Muscle layer of colon (tissue), 2 donors: ENCODE measurements around the gene PGLYRP2.
A peak's percentile ranks its signal among the peaks of the same experiment; 100 is the strongest.

Experiments
- H3K27ac ChIP-seq: one replicate; pipeline ENCODE4 v1.7.0; 2013; ENCODE audit warnings: low read depth, mild to moderate bottlenecking, low read length, moderate library complexity
- H3K27me3 ChIP-seq, 2 donors: one replicate each; pipeline ENCODE4 v1.7.0; 2013; ENCODE audit warnings: low read length in 2 of 2, mild to moderate bottlenecking in 2 of 2; ENCODE audit not compliant: insufficient read depth in 2 of 2, control insufficient read depth in 1 of 2
- H3K36me3 ChIP-seq: one replicate; pipeline ENCODE4 v1.7.0; 2013; ENCODE audit warnings: mild to moderate bottlenecking, low read length; ENCODE audit not compliant: insufficient read depth
- H3K4me1 ChIP-seq: one replicate; pipeline ENCODE4 v1.7.0; 2013; ENCODE audit warnings: mild to moderate bottlenecking, low read length; ENCODE audit not compliant: insufficient read depth
- H3K4me3 ChIP-seq, 2 donors: one replicate each; pipeline ENCODE4 v1.7.0; 2013; ENCODE audit warnings: low read length in 2 of 2, low read depth in 1 of 2, mild to moderate bottlenecking in 1 of 2, moderate library complexity in 1 of 2
- H3K9ac ChIP-seq: one replicate; pipeline ENCODE4 v1.7.0; 2013; ENCODE audit warnings: low read length
- H3K9me3 ChIP-seq: one replicate; pipeline ENCODE4 v1.7.0; 2013; ENCODE audit warnings: mild to moderate bottlenecking, low read length
- donor health status: abdominal sarcoma.
- donor health status: Adenocarcinoma of cecum.

The PGLYRP2 gene

DNA sequence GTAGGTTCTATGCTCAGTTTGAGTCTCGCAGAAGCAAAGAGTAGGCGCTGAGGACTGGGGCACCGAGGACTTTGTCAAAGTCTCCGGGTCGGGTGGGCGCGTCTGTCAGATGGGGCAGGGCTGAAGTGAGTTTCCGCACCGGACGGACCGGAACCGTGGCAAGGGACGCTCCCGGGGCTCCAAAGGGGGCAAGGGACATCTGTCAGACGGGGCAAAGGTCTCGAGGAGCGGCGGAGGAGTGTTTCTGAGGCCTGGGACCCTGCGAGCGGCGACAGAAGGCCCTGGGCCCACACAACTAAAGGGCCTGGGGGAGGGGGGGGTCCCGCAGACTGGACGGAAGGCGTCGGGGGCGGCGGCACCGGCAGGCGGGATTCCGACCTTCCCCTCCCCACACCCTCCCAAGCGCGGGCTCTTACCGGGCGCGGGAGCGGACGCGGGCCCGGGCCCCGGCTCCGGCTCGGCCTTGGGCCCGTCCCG lies 47.2 kb downstream of the PGLYRP2 start:
- Histone ChIP-seq H3K4me1 (peaks cover 23% of the 10 kb centered on the region), H3K9ac (peak overlapping the region; percentile 46), H3K36me3 (no peaks in the 10 kb centered on the region), H3K27me3 (no peaks in the 10 kb centered on the region), H3K9me3 (no peaks in the 10 kb centered on the region), H3K4me3 (peak overlapping the region; percentile 80 to 81), H3K27ac (peak overlapping the region; percentile 66)

GRCh38 chr19:15431396-15432017 lies 47.8 kb downstream of the PGLYRP2 start:
- H3K27ac ChIP-seq = peak overlapping the region; percentile 66
- H3K4me1 ChIP-seq = peaks cover 23% of the 10 kb centered on the region
- peak overlapping the region; percentile 46 for H3K9ac ChIP-seq
- no peaks in the 10 kb centered on the region for H3K27me3 ChIP-seq
- H3K4me3 ChIP-seq = peak overlapping the region; percentile 80 to 81
- H3K9me3 ChIP-seq = no peaks in the 10 kb centered on the region
- H3K36me3 ChIP-seq = peaks cover 5% of the 10 kb centered on the region

DNA sequence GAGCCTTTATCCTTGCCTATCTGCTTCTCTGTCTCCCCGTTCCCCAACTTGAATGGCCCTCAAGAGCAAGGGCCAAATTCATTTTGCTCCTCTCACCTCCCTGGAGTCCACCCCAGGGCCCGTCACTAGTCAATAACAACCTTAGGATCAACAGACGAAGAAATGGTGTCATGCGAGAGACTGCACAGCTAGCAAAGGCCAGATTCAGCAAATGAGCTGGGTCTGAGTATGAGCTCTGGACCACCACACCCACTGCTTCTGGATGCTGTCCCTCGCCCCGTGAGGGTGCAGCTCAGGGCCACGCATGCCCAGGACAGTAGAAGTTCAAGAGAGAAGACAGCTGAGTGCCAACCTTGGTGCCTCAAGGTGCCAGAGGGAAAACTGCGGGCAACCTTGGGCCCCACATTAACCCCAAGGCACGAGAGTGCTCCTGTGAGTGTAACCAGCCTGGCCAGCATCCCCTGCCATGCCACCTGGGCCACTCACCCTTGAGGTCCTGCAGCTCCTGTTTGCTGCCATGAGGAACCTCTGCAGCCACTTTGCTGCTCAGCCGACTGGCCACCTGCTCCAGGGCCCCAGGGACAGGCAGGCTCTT lies 48.7 kb downstream of the PGLYRP2 start:
- peaks cover 23% of the 10 kb centered on the region for H3K4me1 ChIP-seq
- peaks cover 11% of the 10 kb centered on the region for H3K36me3 ChIP-seq
- H3K27me3 ChIP-seq = no peaks in the 10 kb centered on the region
- no peaks in the 10 kb centered on the region for H3K9me3 ChIP-seq
- H3K4me3 ChIP-seq = peak overlapping the region in 1 of 2 donors; percentile 80
- H3K27ac ChIP-seq = no peak overlapping the region
- H3K9ac ChIP-seq = no peak overlapping the region

DNA sequence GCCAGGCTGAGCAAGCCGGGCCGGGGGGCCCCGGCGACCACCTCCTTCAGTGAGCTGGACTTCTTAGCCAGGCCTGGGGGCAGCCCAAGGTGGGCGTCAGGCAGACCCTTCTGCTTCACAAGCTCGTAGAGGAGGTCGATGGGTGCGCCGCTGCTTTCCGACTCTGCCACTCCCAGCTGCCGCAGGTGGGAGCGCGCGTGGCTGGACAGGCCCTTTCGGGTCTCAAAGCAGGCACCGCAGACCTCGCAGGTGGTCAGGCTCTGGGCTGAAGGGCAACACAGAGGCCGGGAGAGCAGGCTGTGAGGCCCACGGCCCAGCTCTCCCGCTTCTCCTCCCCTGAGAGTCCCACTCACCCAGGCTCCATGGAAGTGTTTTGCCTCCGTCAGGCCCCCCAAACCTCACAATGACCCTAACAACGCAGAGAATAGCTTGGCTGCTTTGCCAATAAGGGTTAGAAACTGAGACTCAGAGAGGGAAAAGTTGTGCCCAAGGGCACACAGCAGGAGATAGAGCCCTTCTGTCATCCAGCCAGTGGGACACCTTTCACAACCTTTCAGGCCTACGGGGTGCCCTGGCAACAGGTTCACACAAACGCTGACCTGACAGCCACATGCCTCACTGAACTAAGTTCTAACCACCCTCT lies 49.4 kb downstream of the PGLYRP2 start:
- Histone ChIP-seq H3K4me3 (no peak overlapping the region), H3K27me3 (no peaks in the 10 kb centered on the region)

GRCh38 chr19:15428956-15429824 lies 50.1 kb downstream of the PGLYRP2 start:
- H3K9ac ChIP-seq = no peak overlapping the region
- no peak overlapping the region for H3K4me3 ChIP-seq
- peaks cover 19% of the 10 kb centered on the region for H3K36me3 ChIP-seq
- H3K27me3 ChIP-seq = no peaks in the 10 kb centered on the region
- no peak overlapping the region for H3K27ac ChIP-seq
- peaks cover 23% of the 10 kb centered on the region for H3K4me1 ChIP-seq
- no peaks in the 10 kb centered on the region for H3K9me3 ChIP-seq

More for the DNA sequence above, 49.4 kb downstream of the PGLYRP2 start:
- Histone ChIP-seq H3K4me1 (peaks cover 23% of the 10 kb centered on the region), H3K9ac (no peak overlapping the region), H3K27ac (no peak overlapping the region), H3K9me3 (no peaks in the 10 kb centered on the region), H3K36me3 (peaks cover 17% of the 10 kb centered on the region)

- Histone ChIP-seq H3K27ac (no peak overlapping the region), H3K9me3 (no peaks in the 10 kb centered on the region), H3K27me3 (no peaks in the 10 kb centered on the region), H3K36me3 (peaks cover 29% of the 10 kb centered on the region), H3K4me1 (peaks cover 18% of the 10 kb centered on the region), H3K4me3 (no peak overlapping the region), H3K9ac (no peak overlapping the region)
Measured at GRCh38 chr19:15427991-15428471, 51.3 kb downstream of the PGLYRP2 start.

- no peak overlapping the region for H3K4me3 ChIP-seq
- H3K27ac ChIP-seq = no peak overlapping the region
- H3K9me3 ChIP-seq = no peaks in the 10 kb centered on the region
- peaks cover 18% of the 10 kb centered on the region for H3K4me1 ChIP-seq
- peaks cover 36% of the 10 kb centered on the region for H3K36me3 ChIP-seq
- no peaks in the 10 kb centered on the region for H3K27me3 ChIP-seq
- no peak overlapping the region for H3K9ac ChIP-seq
Measured at GRCh38 chr19:15427350-15427700, 52.0 kb downstream of the PGLYRP2 start.

DNA sequence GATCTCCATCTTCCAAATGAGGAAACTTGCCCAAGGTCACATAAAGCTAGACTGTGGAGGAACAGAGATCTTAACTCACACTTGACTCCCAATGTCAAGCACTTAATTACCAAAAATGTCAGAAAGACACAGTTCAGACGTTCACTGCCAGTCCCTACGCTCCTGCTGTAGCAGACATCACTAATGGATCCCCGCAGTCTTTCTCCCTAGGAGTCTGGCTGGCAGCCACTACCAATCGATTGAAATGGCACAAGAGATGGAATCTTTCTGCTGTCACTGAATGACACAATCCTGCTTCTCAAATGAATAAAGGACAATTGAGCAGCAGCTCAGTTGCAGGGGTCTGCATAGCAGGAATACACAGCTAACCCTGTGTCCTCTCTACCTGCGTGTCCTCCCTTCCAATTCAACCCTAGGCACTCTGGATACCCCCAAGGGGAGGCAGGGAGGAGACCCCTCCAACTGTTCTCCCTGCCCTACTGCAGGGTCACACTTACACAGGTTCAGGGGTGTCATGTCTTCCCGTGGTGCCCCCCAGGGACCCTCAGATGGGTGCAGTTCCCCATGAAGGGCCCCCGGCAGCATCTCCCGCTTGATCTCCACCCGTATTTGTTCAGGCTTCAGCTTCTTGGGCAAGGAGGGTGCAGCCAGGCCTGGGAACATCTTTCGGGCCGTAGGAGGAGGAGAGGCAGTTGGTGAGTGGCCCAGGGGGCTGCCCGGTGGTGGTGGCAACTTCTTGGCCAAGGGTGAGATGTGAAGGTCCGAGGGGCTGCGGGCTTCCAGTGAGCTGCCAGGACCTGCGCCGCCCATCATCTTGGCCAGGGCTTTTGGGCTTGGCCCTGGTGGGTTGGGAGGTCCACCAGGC lies 52.6 kb downstream of the PGLYRP2 start:
- Histone ChIP-seq H3K4me3 (no peak overlapping the region), H3K9me3 (no peaks in the 10 kb centered on the region), H3K36me3 (peaks cover 37% of the 10 kb centered on the region), H3K27ac (no peak overlapping the region), H3K27me3 (no peaks in the 10 kb centered on the region), H3K9ac (no peak overlapping the region), H3K4me1 (peaks cover 16% of the 10 kb centered on the region)

GRCh38 chr19:15425321-15425950 lies 53.9 kb downstream of the PGLYRP2 start:
- Histone ChIP-seq H3K36me3 (peaks cover 37% of the 10 kb centered on the region), H3K9ac (no peak overlapping the region)

GRCh38 chr19:15424692-15425272 lies 54.5 kb downstream of the PGLYRP2 start:
- Histone ChIP-seq H3K9ac (no peak overlapping the region), H3K36me3 (peaks cover 37% of the 10 kb centered on the region), H3K27me3 (no peaks in the 10 kb centered on the region), H3K27ac (no peak overlapping the region), H3K4me3 (no peak overlapping the region), H3K4me1 (peaks cover 1% of the 10 kb centered on the region), H3K9me3 (no peaks in the 10 kb centered on the region)

More at GRCh38 chr19:15425321-15425950, 53.9 kb downstream of the PGLYRP2 start:
- H3K4me1 ChIP-seq = peaks cover 3% of the 10 kb centered on the region
- H3K27me3 ChIP-seq = no peaks in the 10 kb centered on the region
- no peak overlapping the region for H3K27ac ChIP-seq
- H3K4me3 ChIP-seq = no peak overlapping the region
- no peaks in the 10 kb centered on the region for H3K9me3 ChIP-seq
